Measurements from ENCODE around the gene AMPD2. TPM values are rescaled to one million over a fixed set of nuclear protein-coding genes. Genes with fewer than 3 reads are reported as not detected.

AMPD2 gene
- 100 to 1,000 TPM; 169 to 202 TPM for total RNA-seq

GRCh38 chr1:109619576-109620400 lies at the start of gene AMPD2, which contains the start of gene GNAT2:
TSS of gene AMPD2 (plus strand) at chr1:109619837. CDS start at chr1:109621176, 1,339 bp downstream.
TSS of gene GNAT2 (minus strand) at chr1:109619616. CDS start at chr1:109612870, 6,746 bp downstream.
- H3K27ac ChIP-seq, result peak within 1 kb of the TSS; percentile 79 to 93
- peak; percentile 57 for ATAC-seq (ENCODE audit: insufficient number of reproducible peaks, low FRiP score, low read depth)
- H3K36me3 ChIP-seq, result no peaks in the 10 kb centered on the region
- H3K4me3 ChIP-seq, result peak within 1 kb of the TSS; percentile 88
- no peaks in the 10 kb centered on the region for H3K9me3 ChIP-seq
- TF ChIP-seq CTCF (IDR thresholded peaks at IDR 0.05), result no peak
- H3K4me1 ChIP-seq (ENCODE audit: control insufficient read depth in 1 of 2, low read depth in 2 of 2), result peaks cover 29 to 44% of the 10 kb centered on the region in 2 donors
- DNase-seq (ENCODE audit: low spot score), result no peak
- no peaks in the 10 kb centered on the region for H3K27me3 ChIP-seq (replicated peaks; ENCODE audit: insufficient read depth)

GRCh38 chr1:109570414-109570813 lies 49.2 kb upstream of the AMPD2 start:
- no peak for TF ChIP-seq CTCF (IDR thresholded peaks at IDR 0.05)
- Histone ChIP-seq H3K4me1 (ENCODE audit: control insufficient read depth in 1 of 2, low read depth in 2 of 2) (peaks cover 30 to 42% of the 10 kb centered on the region in 2 donors), H3K9me3 (no peaks in the 10 kb centered on the region), H3K4me3 (no peak overlapping the region), H3K27me3 (replicated peaks; ENCODE audit: insufficient read depth) (no peaks in the 10 kb centered on the region), H3K27ac (peak overlapping the region in 1 of 2 donors; percentile 37), H3K36me3 (no peaks in the 10 kb centered on the region)
- no peak for DNase-seq (ENCODE audit: low spot score)
- no peak for ATAC-seq (ENCODE audit: insufficient number of reproducible peaks, low FRiP score, low read depth)

- DNase-seq (ENCODE audit: low spot score), result no peak
- no peak for TF ChIP-seq CTCF (IDR thresholded peaks at IDR 0.05)
- H3K27me3 ChIP-seq (replicated peaks; ENCODE audit: insufficient read depth), result no peaks in the 10 kb centered on the region
Observed at GRCh38 chr1:109573785-109574184, 45.9 kb upstream of the AMPD2 start.

GRCh38 chr1:109578947-109579443 lies 40.6 kb upstream of the AMPD2 start:
- peak; percentile 3 for DNase-seq (ENCODE audit: low spot score)
- no peak for TF ChIP-seq CTCF (IDR thresholded peaks at IDR 0.05)
- H3K27me3 ChIP-seq (replicated peaks; ENCODE audit: insufficient read depth), result no peaks in the 10 kb centered on the region
- peak overlapping the region; percentile 69 to 71 for H3K27ac ChIP-seq
- H3K9me3 ChIP-seq, result no peaks in the 10 kb centered on the region
- peak overlapping the region; percentile 30 for H3K4me3 ChIP-seq
- no peak for ATAC-seq (ENCODE audit: insufficient number of reproducible peaks, low FRiP score, low read depth)
- H3K4me1 ChIP-seq (ENCODE audit: control insufficient read depth in 1 of 2, low read depth in 2 of 2), result peaks cover 12 to 23% of the 10 kb centered on the region in 2 donors
- peaks cover 25% of the 10 kb centered on the region for H3K36me3 ChIP-seq

More at GRCh38 chr1:109573785-109574184, 45.9 kb upstream of the AMPD2 start:
- Histone ChIP-seq H3K4me3 (no peak overlapping the region), H3K36me3 (peaks cover 11% of the 10 kb centered on the region), H3K27ac (no peak overlapping the region), H3K4me1 (ENCODE audit: control insufficient read depth in 1 of 2, low read depth in 2 of 2) (peaks cover 26 to 28% of the 10 kb centered on the region in 2 donors), H3K9me3 (no peaks in the 10 kb centered on the region)
- no peak for ATAC-seq (ENCODE audit: insufficient number of reproducible peaks, low FRiP score, low read depth)

GRCh38 chr1:109579491-109579890 lies 40.1 kb upstream of the AMPD2 start:
- ATAC-seq (ENCODE audit: insufficient number of reproducible peaks, low FRiP score, low read depth), result no peak
- H3K9me3 ChIP-seq, result no peaks in the 10 kb centered on the region
- H3K36me3 ChIP-seq, result peaks cover 25% of the 10 kb centered on the region
- H3K27me3 ChIP-seq (replicated peaks; ENCODE audit: insufficient read depth), result no peaks in the 10 kb centered on the region
- peak overlapping the region; percentile 69 to 71 for H3K27ac ChIP-seq
- H3K4me3 ChIP-seq, result no peak overlapping the region
- no peak for DNase-seq (ENCODE audit: low spot score)
- no peak for TF ChIP-seq CTCF (IDR thresholded peaks at IDR 0.05)
- peaks cover 12 to 23% of the 10 kb centered on the region in 2 donors for H3K4me1 ChIP-seq (ENCODE audit: control insufficient read depth in 1 of 2, low read depth in 2 of 2)

Data from thoracic aorta (tissue), 2 donors.